Smooth muscle cell (in vitro differentiated cells): ENCODE measurements around the gene GALNT18. TPM values are rescaled to one million over a fixed set of nuclear protein-coding genes. Genes with fewer than 3 reads are reported as not detected.

ENCODE experiments used
- DNase-seq: peaks from one replicate; lab custom pipeline; 2025; ENCODE audit not compliant: unreplicated experiment; lab: John Stamatoyannopoulos, UW
- H2AFZ ChIP-seq: fragments of 200-600 bp; sonication (generic); 2 replicates; pipeline ENCODE4 v1.6.0; 2016; ENCODE audit warnings: antibody characterized with exemption, low read depth, mild to moderate bottlenecking
- H3F3A ChIP-seq: fragments of 200-600 bp; sonication (generic); 2 replicates; pipeline ENCODE4 v1.6.0; 2017; ENCODE audit warnings: antibody characterized with exemption, low read depth
- H3K27ac ChIP-seq: fragments of 200-600 bp; sonication (generic); 2 replicates; pipeline ENCODE4 v1.5.1; 2016; ENCODE audit warnings: low read depth, mild to moderate bottlenecking
- H3K27me3 ChIP-seq: fragments of 200-600 bp; sonication (generic); 2 replicates; pipeline ENCODE4 v1.6.1; 2016; ENCODE audit warnings: low read depth, mild to moderate bottlenecking
- H3K36me3 ChIP-seq: fragments of 200-600 bp; sonication (generic); 2 replicates; pipeline ENCODE4 v1.5.1; 2016; ENCODE audit warnings: low read depth
- H3K4me1 ChIP-seq: fragments of 200-600 bp; sonication (generic); 2 replicates; pipeline ENCODE4 v1.5.1; 2016; ENCODE audit warnings: low read depth
- H3K4me2 ChIP-seq: fragments of 200-600 bp; sonication (generic); 2 replicates; pipeline ENCODE4 v1.6.0; 2016; ENCODE audit warnings: mild to moderate bottlenecking
- H3K4me3 ChIP-seq: fragments of 200-600 bp; sonication (generic); 2 replicates; pipeline ENCODE4 v1.5.1; 2016; ENCODE audit warnings: mild to moderate bottlenecking
- H3K79me2 ChIP-seq: fragments of 200-600 bp; sonication (generic); 2 replicates; pipeline ENCODE4 v1.6.0; 2016; ENCODE audit warnings: low read depth, mild to moderate bottlenecking
- H3K9ac ChIP-seq: fragments of 200-600 bp; sonication (generic); 2 replicates; pipeline ENCODE4 v1.6.0; 2016; ENCODE audit warnings: low read depth
- H3K9me3 ChIP-seq: fragments of 200-600 bp; sonication (generic); replicated peaks from 2 replicates; pipeline ENCODE4 v1.5.1; 2016; ENCODE audit warnings: low read depth
- H4K20me1 ChIP-seq: fragments of 200-600 bp; sonication (generic); 2 replicates; pipeline ENCODE4 v1.6.0; 2016; ENCODE audit warnings: low read depth
- CTCF ChIP-seq: fragments of 200-600 bp; sonication (generic); IDR thresholded peaks from 2 replicates; pipeline ENCODE4 v1.5.1; 2017; ENCODE audit warnings: borderline replicate concordance, mild to moderate bottlenecking, antibody characterized with exemption; ENCODE audit not compliant: insufficient read depth, poor library complexity, severe bottlenecking
- WGBS: methylation state at CpG from one replicate; pipeline ENCODE4 v1.1.7; 2016; ENCODE audit warnings: low lambda C conversion rate; 5-methylcytosine and 5-hydroxymethylcytosine counted together
- polyA plus RNA-seq: library from polyadenylated mRNA; unstranded; fragments of >200 nt; fragmentation: Nextera tagmentation; extraction: Ambion mirVana; gene quantifications from 2 replicates; pipeline ENCODE4 v1.2.1, GENCODE V29; 2016
- total RNA-seq: library from RNA; depleted of rRNA; stranded (reverse); fragments of >200 nt; gene quantifications from 2 replicates; pipeline ENCODE4 v1.2.3, GENCODE V29; 2014

GALNT18 gene
- total and polyA plus RNA-seq, 2 experiments from 2014 or later, result 11.5 to 16.3 TPM

- 94% methylated on average over 7 of the region's 7 CpGs for WGBS
- no peak for DNase-seq
- Histone ChIP-seq H3K79me2 (no peaks in the 10 kb centered on the region), H3F3A (no peaks in the 10 kb centered on the region), H3K9ac (no peak overlapping the region), H3K36me3 (no peaks in the 10 kb centered on the region), H4K20me1 (no peaks in the 10 kb centered on the region), H3K4me2 (no peak overlapping the region), H3K4me3 (no peak overlapping the region), H2AFZ (no peak overlapping the region), H3K27me3 (no peaks in the 10 kb centered on the region), H3K9me3 (no peaks in the 10 kb centered on the region), H3K27ac (no peak overlapping the region), H3K4me1 (no peaks in the 10 kb centered on the region)
- no peak for TF ChIP-seq CTCF
These were observed 384.6 kb downstream of the GALNT18 start for GRCh38 chr11:11237070-11237832.

DNA sequence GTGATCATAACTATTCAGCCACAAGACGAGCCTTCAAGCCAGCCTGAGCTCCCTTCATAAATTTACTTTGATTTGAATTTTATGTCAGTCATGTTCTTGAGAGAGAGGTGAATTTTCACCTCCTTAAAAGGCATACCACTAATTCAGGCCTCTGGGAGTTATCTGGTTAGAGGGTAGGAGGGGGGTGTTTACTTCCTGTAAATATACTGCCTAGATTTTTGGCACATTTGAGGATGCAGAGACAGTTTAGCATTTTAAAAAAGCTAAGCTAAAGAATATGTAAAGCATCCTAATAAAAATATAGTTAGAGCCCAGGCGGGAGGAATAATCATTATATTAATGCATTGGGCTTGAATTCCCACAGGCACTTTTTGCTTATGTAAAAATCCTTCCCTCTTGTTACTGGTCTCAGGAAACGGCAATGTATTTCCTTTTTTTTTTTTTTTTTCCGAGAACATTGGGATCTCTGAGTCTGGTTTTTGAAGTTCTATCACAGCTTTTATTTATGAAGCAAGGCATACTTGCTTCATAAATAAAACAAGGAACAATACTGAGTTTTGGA is 385.2 kb downstream of the GALNT18 start:
- Histone ChIP-seq H3F3A (no peaks in the 10 kb centered on the region), H3K27ac (no peak overlapping the region)
- 85% methylated on average over 4 of the region's 4 CpGs for whole genome bisulfite sequencing

GRCh38 chr11:11231763-11232162 is 390.0 kb downstream of the GALNT18 start:
- Histone ChIP-seq H3K9me3 (no peaks in the 10 kb centered on the region), H3K36me3 (no peaks in the 10 kb centered on the region), H3K27me3 (no peaks in the 10 kb centered on the region), H3F3A (no peaks in the 10 kb centered on the region), H4K20me1 (no peaks in the 10 kb centered on the region), H3K27ac (no peak overlapping the region), H2AFZ (no peak overlapping the region), H3K79me2 (no peaks in the 10 kb centered on the region), H3K4me1 (no peaks in the 10 kb centered on the region), H3K4me3 (no peak overlapping the region), H3K9ac (no peak overlapping the region), H3K4me2 (no peak overlapping the region)
- TF ChIP-seq CTCF, result no peak
- DNase-seq, result no peak
- WGBS, result 40% methylated on average over 5 of the region's 5 CpGs

More for the DNA sequence above, 385.2 kb downstream of the GALNT18 start:
- Histone ChIP-seq H3K36me3 (no peaks in the 10 kb centered on the region), H3K27me3 (no peaks in the 10 kb centered on the region), H3K9me3 (no peaks in the 10 kb centered on the region), H3K9ac (no peak overlapping the region), H3K4me3 (no peak overlapping the region), H4K20me1 (no peaks in the 10 kb centered on the region), H3K4me1 (no peaks in the 10 kb centered on the region), H3K4me2 (no peak overlapping the region), H2AFZ (no peak overlapping the region), H3K79me2 (no peaks in the 10 kb centered on the region)
- DNase-seq, result no peak
- TF ChIP-seq CTCF, result no peak
